Ectodermal cell (in vitro differentiated cells): ENCODE results near the gene NDST4.

Experiments used
- H3K27ac ChIP-seq: 2 replicates; pipeline ENCODE4 v1.7.0; 2013; ENCODE audit warnings: mild to moderate bottlenecking, low read depth, low read length; ENCODE audit not compliant: insufficient read depth, poor library complexity, severe bottlenecking
- H3K27me3 ChIP-seq: 2 replicates; pipeline ENCODE4 v1.7.0; 2013; ENCODE audit warnings: mild to moderate bottlenecking, low read length; ENCODE audit not compliant: insufficient read depth, control insufficient read depth, poor library complexity, severe bottlenecking
- H3K36me3 ChIP-seq: one replicate; pipeline ENCODE4 v1.7.0; 2013; ENCODE audit warnings: low read length; ENCODE audit not compliant: control insufficient read depth, insufficient read depth
- H3K4me1 ChIP-seq: one replicate; pipeline ENCODE4 v1.7.0; 2013; ENCODE audit warnings: low read length; ENCODE audit not compliant: control insufficient read depth, insufficient read depth
- H3K4me3 ChIP-seq: 2 replicates; pipeline ENCODE4 v1.7.0; 2013; ENCODE audit warnings: low read depth, low read length, control low read depth; ENCODE audit not compliant: insufficient read depth
- H3K9me3 ChIP-seq: 2 replicates; pipeline ENCODE4 v1.7.0; 2013; ENCODE audit warnings: mild to moderate bottlenecking, low read length, moderate library complexity; ENCODE audit not compliant: control insufficient read depth
- WGBS, 2 experiments: methylation state at CpG; one replicate each; pipeline ENCODE4 v1.1.7; 2013; ENCODE audit warnings: missing lambda C conversion rate in 2 of 2; 5-methylcytosine and 5-hydroxymethylcytosine counted together

NDST4 gene

DNA sequence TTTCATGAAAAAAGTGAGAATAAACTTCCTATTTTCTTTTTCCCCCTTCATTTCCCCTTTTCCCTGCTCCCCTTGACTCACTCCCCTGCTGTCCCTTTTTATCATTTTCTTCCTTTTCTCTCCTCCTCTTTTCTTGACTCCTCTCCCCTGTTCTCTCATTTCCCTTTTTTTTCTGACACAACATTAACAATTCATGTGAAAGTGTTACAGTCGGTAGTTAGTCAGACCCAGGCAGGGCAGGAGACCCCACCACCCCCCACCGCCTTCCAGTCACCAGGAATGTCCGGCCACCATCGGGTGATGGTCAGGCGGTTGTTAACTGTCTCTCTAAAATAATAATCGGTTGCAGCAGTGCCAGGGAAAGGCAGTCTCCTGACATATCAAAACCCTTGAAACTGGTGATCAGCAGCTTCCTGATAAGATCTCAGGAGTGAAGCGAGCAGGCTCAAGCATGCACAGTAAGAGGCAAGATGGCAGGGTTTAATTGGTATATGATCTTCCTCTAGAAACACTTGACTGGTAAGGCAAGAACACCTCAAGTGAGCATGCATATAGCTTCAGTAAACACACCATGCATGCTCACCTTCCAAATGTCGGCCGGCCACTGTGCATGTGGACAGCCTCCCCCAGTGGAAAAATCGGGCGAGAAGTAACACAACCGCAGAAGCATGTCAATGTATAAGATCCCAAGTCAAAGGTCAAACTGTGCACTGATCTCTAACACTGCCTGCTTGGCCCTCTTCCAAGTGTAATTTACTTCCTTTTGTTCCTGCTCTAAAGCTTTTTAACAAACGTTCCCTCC is 191.4 kb downstream of the NDST4 start:
- Histone ChIP-seq H3K36me3 (no peaks in the 10 kb centered on the region), H3K9me3 (no peaks in the 10 kb centered on the region), H3K4me1 (peaks cover 34% of the 10 kb centered on the region), H3K4me3 (no peak overlapping the region), H3K27me3 (no peaks in the 10 kb centered on the region), H3K27ac (no peak overlapping the region)
- 72 to 76% methylated on average over 13 of the region's 13 CpGs for WGBS, 2 experiments

DNA sequence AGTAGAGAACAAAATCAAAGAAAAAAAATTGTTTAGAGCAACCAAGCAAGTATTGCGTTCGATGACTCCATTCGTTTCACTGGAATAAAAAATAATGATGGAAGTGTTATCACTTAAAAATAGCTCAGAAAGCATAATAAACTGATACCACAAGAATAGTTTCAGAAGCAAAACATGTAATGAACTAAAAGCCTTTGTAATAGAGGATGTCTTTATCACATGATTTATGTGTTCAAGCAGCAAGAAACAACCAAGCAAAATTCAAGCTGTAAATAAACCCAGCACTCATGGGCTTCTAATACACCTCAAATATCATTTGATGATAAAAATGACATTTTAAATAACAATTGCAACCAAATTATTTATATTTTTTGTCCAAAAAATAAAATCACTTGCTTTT is 192.2 kb downstream of the NDST4 start:
- H3K27me3 ChIP-seq = no peaks in the 10 kb centered on the region
- 100% methylated on average over 2 of the region's 3 CpGs; no CpG with 5 or more reads in 1 of the 2 experiments for WGBS, 2 experiments
- H3K4me1 ChIP-seq = peaks cover 34% of the 10 kb centered on the region
- no peaks in the 10 kb centered on the region for H3K9me3 ChIP-seq
- H3K36me3 ChIP-seq = no peaks in the 10 kb centered on the region
- H3K27ac ChIP-seq = no peak overlapping the region
- H3K4me3 ChIP-seq = no peak overlapping the region

DNA sequence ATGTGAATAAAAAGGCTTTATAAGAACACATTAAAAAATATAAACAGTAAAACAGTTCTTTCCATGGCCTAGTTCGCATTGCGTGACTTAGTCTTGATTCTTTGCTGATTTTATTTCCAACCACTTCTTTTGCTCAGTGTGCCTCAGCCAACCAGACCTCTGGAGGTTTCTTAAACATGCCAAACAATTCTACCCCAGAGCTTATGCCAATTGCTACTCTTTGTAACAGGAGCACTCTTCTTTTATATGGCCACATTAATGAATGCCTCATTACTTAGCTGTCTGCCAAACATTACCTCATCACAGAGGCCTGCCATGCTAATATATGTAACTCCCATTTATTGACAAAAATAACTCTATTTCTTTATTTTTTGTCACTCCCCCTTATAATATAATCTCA is 202.3 kb downstream of the NDST4 start:
- no peaks in the 10 kb centered on the region for H3K27me3 ChIP-seq
- no peaks in the 10 kb centered on the region for H3K4me1 ChIP-seq
- no peaks in the 10 kb centered on the region for H3K9me3 ChIP-seq
- H3K36me3 ChIP-seq = no peaks in the 10 kb centered on the region
- no peak overlapping the region for H3K4me3 ChIP-seq
- H3K27ac ChIP-seq = no peak overlapping the region
- 96% methylated on average over 2 of the region's 2 CpGs for WGBS, 2 experiments

DNA sequence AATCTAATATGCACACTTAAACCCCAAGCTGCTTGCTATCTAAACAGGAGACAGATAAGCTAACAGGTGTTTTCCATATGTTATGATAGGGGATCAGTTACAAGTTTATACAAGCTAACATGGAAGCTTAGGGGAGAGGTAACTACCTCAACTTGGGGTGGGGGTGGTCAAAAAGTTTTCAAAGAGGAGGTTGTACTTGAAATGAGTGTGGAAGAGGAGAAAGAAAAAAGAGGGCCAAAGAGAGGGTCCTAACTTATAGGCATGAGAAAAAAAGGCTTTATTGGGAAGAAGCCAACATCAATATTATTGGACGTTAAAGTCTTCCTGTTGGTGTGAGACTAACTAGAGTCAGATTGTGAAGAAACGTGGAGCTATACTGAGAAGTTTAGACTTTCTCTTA is 205.9 kb downstream of the NDST4 start:
- H3K9me3 ChIP-seq = no peaks in the 10 kb centered on the region
- no peak overlapping the region for H3K27ac ChIP-seq
- H3K4me1 ChIP-seq = no peaks in the 10 kb centered on the region
- no peaks in the 10 kb centered on the region for H3K27me3 ChIP-seq
- no peaks in the 10 kb centered on the region for H3K36me3 ChIP-seq
- WGBS, 2 experiments = 90 to 96% methylated on average over 2 of the region's 2 CpGs
- H3K4me3 ChIP-seq = no peak overlapping the region

DNA sequence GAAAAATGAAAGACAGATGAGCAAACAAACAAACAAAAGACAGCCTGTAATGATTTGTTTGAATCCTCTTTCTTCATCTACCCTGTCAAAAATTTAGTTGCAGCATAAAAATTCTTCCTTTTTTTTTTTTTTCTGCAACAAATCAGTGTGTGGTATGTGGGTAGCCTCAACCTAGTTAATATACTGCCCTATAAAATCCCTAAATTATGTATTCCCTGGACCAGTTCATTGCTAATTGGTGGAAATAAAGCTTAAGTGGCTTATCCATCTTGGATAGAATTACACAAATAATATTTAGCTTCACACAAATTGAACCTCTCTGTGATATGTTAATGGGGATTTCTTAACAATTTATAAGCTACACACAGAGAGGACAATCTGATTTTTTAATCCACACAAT is 208.4 kb downstream of the NDST4 start:
- Histone ChIP-seq H3K4me1 (no peaks in the 10 kb centered on the region), H3K27me3 (no peaks in the 10 kb centered on the region), H3K9me3 (no peaks in the 10 kb centered on the region), H3K27ac (no peak overlapping the region), H3K36me3 (no peaks in the 10 kb centered on the region), H3K4me3 (no peak overlapping the region)

DNA sequence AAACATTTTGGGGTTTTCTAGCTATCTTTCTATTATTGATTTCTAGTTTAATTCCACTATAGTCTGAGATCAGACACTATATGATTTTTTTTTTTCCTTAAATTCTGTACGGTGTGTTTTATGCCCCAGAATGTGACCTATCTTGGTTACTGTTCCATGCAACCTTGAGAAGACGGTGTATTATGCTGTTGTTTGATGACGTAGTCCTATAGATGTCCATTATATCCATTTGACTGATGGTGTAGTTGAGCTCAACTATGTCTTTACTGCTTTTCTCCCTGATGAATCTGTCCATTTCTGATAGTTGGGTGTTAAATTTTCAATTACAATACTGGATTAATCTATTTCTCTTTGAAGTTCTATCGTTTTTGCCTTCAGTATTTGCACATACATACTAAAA is 212.5 kb downstream of the NDST4 start:
- 97% methylated on average over 3 of the region's 4 CpGs for WGBS, 2 experiments
- Histone ChIP-seq H3K27ac (no peak overlapping the region), H3K36me3 (no peaks in the 10 kb centered on the region), H3K4me1 (no peaks in the 10 kb centered on the region), H3K27me3 (no peaks in the 10 kb centered on the region), H3K4me3 (no peak overlapping the region), H3K9me3 (no peaks in the 10 kb centered on the region)

DNA sequence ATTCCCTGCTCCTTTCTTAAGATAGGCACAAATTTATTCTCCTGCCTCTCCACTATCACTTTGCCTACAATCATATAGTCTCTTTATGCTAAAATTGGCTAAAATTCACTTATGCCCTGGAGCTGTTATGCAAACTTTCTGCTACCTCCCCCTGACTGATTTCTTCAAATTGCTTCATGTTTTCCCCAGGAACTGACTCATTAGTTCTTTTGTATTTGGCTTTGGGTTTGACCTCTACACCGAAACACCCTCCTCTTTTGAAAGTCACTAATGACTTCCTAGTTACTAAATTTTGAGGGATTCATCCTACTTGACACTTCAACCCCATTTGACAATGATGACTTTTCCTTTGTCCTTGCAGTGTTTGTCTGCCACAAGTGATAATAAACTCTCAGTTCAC is 222.6 kb downstream of the NDST4 start:
- WGBS, 2 experiments = 62 to 75% methylated on average over 1 of the region's 1 CpG
- no peaks in the 10 kb centered on the region for H3K27me3 ChIP-seq

DNA sequence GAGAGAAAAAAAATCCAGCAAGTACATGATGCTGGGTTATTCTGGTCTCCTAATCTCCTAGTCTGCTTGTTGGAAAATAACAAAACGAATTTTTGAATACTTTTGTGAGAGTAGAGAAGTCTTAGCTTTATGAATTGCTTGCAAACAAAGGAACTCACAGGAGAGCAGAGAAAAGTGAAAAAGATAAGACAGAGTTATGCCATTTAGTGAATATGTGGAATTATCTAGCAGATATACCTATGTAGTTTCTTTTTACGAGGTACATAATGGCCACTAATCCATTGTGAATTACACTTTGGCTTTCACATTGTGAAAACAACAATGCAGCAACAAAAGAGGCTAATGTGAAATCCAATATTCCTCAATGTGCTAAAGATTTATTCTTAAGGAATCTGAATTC is 226.7 kb downstream of the NDST4 start:
- no peak overlapping the region for H3K27ac ChIP-seq
- H3K9me3 ChIP-seq = no peaks in the 10 kb centered on the region
- H3K4me3 ChIP-seq = no peak overlapping the region
- WGBS, 2 experiments = 94 to 96% methylated on average over 1 to 2 of the region's 2 CpGs
- H3K27me3 ChIP-seq = no peaks in the 10 kb centered on the region
- no peaks in the 10 kb centered on the region for H3K36me3 ChIP-seq
- H3K4me1 ChIP-seq = no peaks in the 10 kb centered on the region

More for the DNA sequence above, 222.6 kb downstream of the NDST4 start:
- H3K4me3 ChIP-seq = no peak overlapping the region
- no peak overlapping the region for H3K27ac ChIP-seq
- H3K36me3 ChIP-seq = no peaks in the 10 kb centered on the region
- H3K4me1 ChIP-seq = no peaks in the 10 kb centered on the region
- H3K9me3 ChIP-seq = no peaks in the 10 kb centered on the region

DNA sequence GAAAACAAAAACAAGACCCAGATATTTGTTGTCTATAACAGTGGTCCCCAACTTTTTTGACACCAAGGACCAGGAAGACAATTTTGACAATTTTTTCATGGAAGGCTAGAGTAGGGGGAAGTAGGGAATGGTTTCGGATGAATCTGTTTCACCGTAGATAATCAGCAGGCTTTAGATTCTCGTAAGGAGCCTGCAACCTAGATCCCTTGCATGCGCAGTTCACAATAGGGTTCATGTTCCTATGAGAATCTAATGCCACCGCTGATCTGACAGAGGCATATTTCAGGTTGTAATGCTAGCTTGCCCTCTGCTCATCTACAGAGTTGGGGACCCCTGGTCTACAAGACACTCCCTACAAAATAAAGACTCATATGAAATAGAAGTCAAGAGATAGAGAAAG is 229.8 kb downstream of the NDST4 start:
- H3K27ac ChIP-seq = no peak overlapping the region
- H3K36me3 ChIP-seq = no peaks in the 10 kb centered on the region
- H3K4me1 ChIP-seq = no peaks in the 10 kb centered on the region
- no peak overlapping the region for H3K4me3 ChIP-seq
- 92 to 94% methylated on average over 5 of the region's 5 CpGs for WGBS, 2 experiments
- H3K27me3 ChIP-seq = no peaks in the 10 kb centered on the region
- H3K9me3 ChIP-seq = no peaks in the 10 kb centered on the region

DNA sequence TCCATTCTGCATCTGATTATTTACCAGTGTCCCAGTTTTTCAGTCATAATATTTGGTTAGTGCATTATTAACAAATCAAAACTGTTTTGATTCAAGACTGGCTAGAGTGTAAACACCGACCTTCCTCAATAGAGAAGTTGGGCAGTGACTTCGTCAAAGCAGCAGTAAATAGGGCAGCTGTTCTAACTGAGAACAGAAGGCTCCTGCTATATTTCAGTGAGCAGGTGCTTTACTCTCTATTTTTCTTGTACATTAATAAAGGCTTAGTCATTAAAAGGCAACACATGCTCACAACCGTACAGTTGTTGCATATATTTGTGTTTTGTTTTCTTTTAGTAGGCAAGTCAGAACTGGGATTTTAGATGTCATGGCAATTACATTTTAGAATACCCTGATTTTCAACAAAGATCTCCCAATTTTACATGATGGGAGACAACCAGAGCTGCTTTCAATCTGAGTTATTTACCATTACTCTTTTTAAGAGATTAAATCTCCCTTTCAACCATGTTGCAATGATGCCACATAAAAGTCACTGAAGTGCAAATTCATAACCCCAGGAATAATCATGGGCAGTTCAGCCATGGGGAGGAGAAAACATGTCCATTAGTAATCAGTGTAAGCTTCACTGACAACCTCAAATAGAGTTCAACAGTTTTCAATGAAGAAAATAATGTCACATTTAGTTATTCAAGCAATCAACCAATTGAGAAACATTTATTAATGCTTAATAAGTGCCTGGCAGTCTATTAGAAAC is 233.3 kb downstream of the NDST4 start:
- WGBS, 2 experiments = 78 to 90% methylated on average over 2 to 3 of the region's 3 CpGs
- Histone ChIP-seq H3K4me3 (no peak overlapping the region), H3K4me1 (no peaks in the 10 kb centered on the region), H3K9me3 (no peaks in the 10 kb centered on the region), H3K27ac (no peak overlapping the region), H3K36me3 (no peaks in the 10 kb centered on the region), H3K27me3 (no peaks in the 10 kb centered on the region)
